Measurements from ENCODE around the gene NFATC1.

NFATC1 gene

GRCh38 chr18:79387214-79387613, 8.5 kb upstream of the NFATC1 start:
- FAIRE-seq (no peak), DNase-seq (ENCODE audit: insufficient read length, low spot score) (no peak)

- DNase-seq (ENCODE audit: insufficient read length, low spot score) (no peak), FAIRE-seq (no peak)
These were observed 8.1 kb upstream of the NFATC1 start for GRCh38 chr18:79387615-79388014.

- no peak for DNase-seq (ENCODE audit: insufficient read length, low spot score)
- FAIRE-seq: no peak
These were observed 7.7 kb upstream of the NFATC1 start for GRCh38 chr18:79388043-79388442.

GRCh38 chr18:79389689-79390088, 6.0 kb upstream of the NFATC1 start:
- DNase-seq (ENCODE audit: insufficient read length, low spot score) (no peak), FAIRE-seq (no peak)

GRCh38 chr18:79392226-79392625, 3.5 kb upstream of the NFATC1 start:
- no peak for FAIRE-seq

GRCh38 chr18:79393181-79393634, 2.5 kb upstream of the NFATC1 start:
- no peak for DNase-seq (ENCODE audit: insufficient read length, low spot score)

More at GRCh38 chr18:79392226-79392625, 3.5 kb upstream of the NFATC1 start:
- no peak for DNase-seq (ENCODE audit: insufficient read length, low spot score)

GRCh38 chr18:79393635-79394533, 1.8 kb upstream of the NFATC1 start:
- DNase-seq (ENCODE audit: insufficient read length, low spot score) (peak; percentile 53), FAIRE-seq (no peak)

More at GRCh38 chr18:79393181-79393634, 2.5 kb upstream of the NFATC1 start:
- FAIRE-seq: no peak

- DNase-seq (ENCODE audit: insufficient read length, low spot score) (no peak), FAIRE-seq (no peak)
These were observed 1.0 kb upstream of the NFATC1 start for GRCh38 chr18:79394534-79395307.

- DNase-seq (ENCODE audit: insufficient read length, low spot score): no peak
These were observed 456 bp upstream of the NFATC1 start for GRCh38 chr18:79395308-79395640.

GRCh38 chr18:79396431-79397246, 909 bp downstream of the NFATC1 start:
- FAIRE-seq: no peak
- no peak for DNase-seq (ENCODE audit: insufficient read length, low spot score)

More at GRCh38 chr18:79395308-79395640, 456 bp upstream of the NFATC1 start:
- no peak for FAIRE-seq

- DNase-seq (ENCODE audit: insufficient read length, low spot score): no peak
- FAIRE-seq: no peak
These were observed 1.6 kb downstream of the NFATC1 start for GRCh38 chr18:79397247-79397829.

GRCh38 chr18:79397830-79398761, 2.4 kb downstream of the NFATC1 start:
- FAIRE-seq (no peak), DNase-seq (ENCODE audit: insufficient read length, low spot score) (no peak)

GRCh38 chr18:79399275-79400081, 3.7 kb downstream of the NFATC1 start:
- DNase-seq (ENCODE audit: insufficient read length, low spot score): no peak
- FAIRE-seq: no peak

- FAIRE-seq: no peak
- no peak for DNase-seq (ENCODE audit: insufficient read length, low spot score)
These were observed 4.4 kb downstream of the NFATC1 start for GRCh38 chr18:79400091-79400590.

- no peak for DNase-seq (ENCODE audit: insufficient read length, low spot score)
- no peak for FAIRE-seq
These were observed 5.1 kb downstream of the NFATC1 start for GRCh38 chr18:79400591-79401381.

- FAIRE-seq: no peak
- DNase-seq (ENCODE audit: insufficient read length, low spot score): no peak
These were observed 5.9 kb downstream of the NFATC1 start for GRCh38 chr18:79401494-79402208.

GRCh38 chr18:79402209-79402576, 6.5 kb downstream of the NFATC1 start:
- FAIRE-seq (no peak), DNase-seq (ENCODE audit: insufficient read length, low spot score) (no peak)
